KG1 (cell line): ENCODE data around the gene KAT7.

Source experiments
- DNase-seq: peaks from one replicate; lab custom pipeline; 2025; lab: John Stamatoyannopoulos, UW

KAT7 gene

GRCh38 chr17:49842846-49843245 is 54.4 kb downstream of the KAT7 start:
- no peak for DNase-seq

GRCh38 chr17:49843774-49844350 is 55.4 kb downstream of the KAT7 start:
- DNase-seq: no peak

GRCh38 chr17:49845321-49845720 is 56.8 kb downstream of the KAT7 start:
- no peak for DNase-seq

- no peak for DNase-seq
These were observed 58.6 kb downstream of the KAT7 start for GRCh38 chr17:49846938-49847712.

- no peak for DNase-seq
These were observed 59.6 kb downstream of the KAT7 start, which contains the start of gene TAC4 for GRCh38 chr17:49848019-49848473. TAC4 (minus strand) TSS chr17:49848069; CDS start chr17:49848017, 52 bp downstream.

GRCh38 chr17:49848739-49849138 is 60.3 kb downstream of the KAT7 start:
- DNase-seq: no peak

- DNase-seq: no peak
These were observed 61.7 kb downstream of the KAT7 start for GRCh38 chr17:49850218-49850610.

GRCh38 chr17:49850772-49851386 is 62.4 kb downstream of the KAT7 start:
- no peak for DNase-seq

- no peak for DNase-seq
These were observed 63.2 kb downstream of the KAT7 start for GRCh38 chr17:49851387-49852291.

- no peak for DNase-seq
These were observed 65.1 kb downstream of the KAT7 start for GRCh38 chr17:49853470-49854015.

GRCh38 chr17:49854126-49854525 is 65.6 kb downstream of the KAT7 start:
- DNase-seq: no peak

- DNase-seq: no peak
These were observed 70.3 kb downstream of the KAT7 start for GRCh38 chr17:49858796-49859195.

GRCh38 chr17:49859991-49860953 is 71.8 kb downstream of the KAT7 start:
- no peak for DNase-seq

- no peak for DNase-seq
These were observed 72.8 kb downstream of the KAT7 start for GRCh38 chr17:49861150-49861884.

GRCh38 chr17:49862781-49863331 is 74.4 kb downstream of the KAT7 start:
- DNase-seq: no peak

GRCh38 chr17:49866019-49866380 is 77.5 kb downstream of the KAT7 start:
- DNase-seq: no peak

GRCh38 chr17:49866882-49867413 is 78.5 kb downstream of the KAT7 start:
- no peak for DNase-seq

GRCh38 chr17:49869038-49869374 is 80.5 kb downstream of the KAT7 start:
- no peak for DNase-seq

GRCh38 chr17:49870298-49870697 is 81.8 kb downstream of the KAT7 start:
- no peak for DNase-seq

- no peak for DNase-seq
These were observed 82.7 kb downstream of the KAT7 start for GRCh38 chr17:49871211-49871610.
